ENCODE measurements around the gene IPO7.
A peak's percentile ranks its signal among the peaks of the same experiment; 100 is the strongest.

IPO7 gene

GRCh38 chr11:9459667-9460321 is 75.3 kb downstream of the IPO7 start:
- no peak for FAIRE-seq
- TF ChIP-seq POU2F2 (IDR thresholded peaks at IDR 0.05; ENCODE audit: low read depth, low read length) (no peak), POLR2AphosphoS5 (IDR thresholded peaks at IDR 0.05; ENCODE audit: low read depth, low read length) (no peak), POLR2A (IDR thresholded peaks at IDR 0.05; ENCODE audit: low read depth, low read length) (no peak), PAX5 (IDR thresholded peaks at IDR 0.05; ENCODE audit: insufficient read depth, low read length, severe bottlenecking) (no peak), SPI1 (IDR thresholded peaks at IDR 0.05; ENCODE audit: low read depth, low read length) (no peak), TAF1 (IDR thresholded peaks at IDR 0.05; ENCODE audit: low read depth, low read length) (no peak)
- no peak for DNase-seq (ENCODE audit: insufficient read length, low spot score)

GRCh38 chr11:9460322-9461062 is 76.0 kb downstream of the IPO7 start, which contains the start of gene ZNF143:
ZNF143 (plus strand) TSS chr11:9461012; CDS start chr11:9471309, 10,297 bp downstream.
- FAIRE-seq: peak; percentile 95
- DNase-seq (ENCODE audit: insufficient read length, low spot score): peak; percentile 77
- TF ChIP-seq PAX5 (IDR thresholded peaks at IDR 0.05; ENCODE audit: insufficient read depth, low read length, severe bottlenecking) (no peak), POLR2AphosphoS5 (IDR thresholded peaks at IDR 0.05; ENCODE audit: low read depth, low read length) (peak; percentile 90), POLR2A (IDR thresholded peaks at IDR 0.05; ENCODE audit: low read depth, low read length) (peak; percentile 84), SPI1 (IDR thresholded peaks at IDR 0.05; ENCODE audit: low read depth, low read length) (no peak), POU2F2 (IDR thresholded peaks at IDR 0.05; ENCODE audit: low read depth, low read length) (peak; percentile 73), TAF1 (IDR thresholded peaks at IDR 0.05; ENCODE audit: low read depth, low read length) (peak; percentile 91)

- TF ChIP-seq TAF1 (IDR thresholded peaks at IDR 0.05; ENCODE audit: low read depth, low read length): peak; percentile 85
- TF ChIP-seq POLR2A (IDR thresholded peaks at IDR 0.05; ENCODE audit: low read depth, low read length): peak; percentile 76
- no peak for TF ChIP-seq SPI1 (IDR thresholded peaks at IDR 0.05; ENCODE audit: low read depth, low read length)
- no peak for TF ChIP-seq PAX5 (IDR thresholded peaks at IDR 0.05; ENCODE audit: insufficient read depth, low read length, severe bottlenecking)
- peak; percentile 82 for TF ChIP-seq POLR2AphosphoS5 (IDR thresholded peaks at IDR 0.05; ENCODE audit: low read depth, low read length)
- no peak; the same call in 1 of the 2 replicates for TF ChIP-seq POU2F2 (IDR thresholded peaks at IDR 0.05; ENCODE audit: low read depth, low read length)
- DNase-seq (ENCODE audit: insufficient read length, low spot score): peak; percentile 71
- FAIRE-seq: peak; percentile 80
Observed at GRCh38 chr11:9461063-9461759, 76.8 kb downstream of the IPO7 start.

GRCh38 chr11:9461760-9462134 is 77.3 kb downstream of the IPO7 start:
- TF ChIP-seq POLR2AphosphoS5 (IDR thresholded peaks at IDR 0.05; ENCODE audit: low read depth, low read length) (no peak), POLR2A (IDR thresholded peaks at IDR 0.05; ENCODE audit: low read depth, low read length) (no peak), POU2F2 (IDR thresholded peaks at IDR 0.05; ENCODE audit: low read depth, low read length) (no peak), TAF1 (IDR thresholded peaks at IDR 0.05; ENCODE audit: low read depth, low read length) (no peak), PAX5 (IDR thresholded peaks at IDR 0.05; ENCODE audit: insufficient read depth, low read length, severe bottlenecking) (no peak), SPI1 (IDR thresholded peaks at IDR 0.05; ENCODE audit: low read depth, low read length) (no peak)
- no peak for FAIRE-seq
- DNase-seq (ENCODE audit: insufficient read length, low spot score): no peak

- FAIRE-seq: no peak
- DNase-seq (ENCODE audit: insufficient read length, low spot score): no peak
- no peak for TF ChIP-seq PAX5 (IDR thresholded peaks at IDR 0.05; ENCODE audit: insufficient read depth, low read length, severe bottlenecking)
Observed at GRCh38 chr11:9462172-9462799, 77.8 kb downstream of the IPO7 start.

GRCh38 chr11:9462806-9463537 is 78.5 kb downstream of the IPO7 start:
- TF ChIP-seq SPI1 (IDR thresholded peaks at IDR 0.05; ENCODE audit: low read depth, low read length): no peak
- peak; percentile 34; the same call in 1 of the 2 replicates for TF ChIP-seq POLR2A (IDR thresholded peaks at IDR 0.05; ENCODE audit: low read depth, low read length)
- TF ChIP-seq TAF1 (IDR thresholded peaks at IDR 0.05; ENCODE audit: low read depth, low read length): no peak
- FAIRE-seq (peak; percentile 70), DNase-seq (ENCODE audit: insufficient read length, low spot score) (no peak)

- no peak for TF ChIP-seq POU2F2 (IDR thresholded peaks at IDR 0.05; ENCODE audit: low read depth, low read length)
- TF ChIP-seq PAX5 (IDR thresholded peaks at IDR 0.05; ENCODE audit: insufficient read depth, low read length, severe bottlenecking): no peak
- no peak for TF ChIP-seq POLR2A (IDR thresholded peaks at IDR 0.05; ENCODE audit: low read depth, low read length)
- FAIRE-seq: no peak
Observed at GRCh38 chr11:9470765-9471164, 86.3 kb downstream of the IPO7 start.

GRCh38 chr11:9473408-9473807 is 89.0 kb downstream of the IPO7 start:
- TF ChIP-seq PAX5 (IDR thresholded peaks at IDR 0.05; ENCODE audit: insufficient read depth, low read length, severe bottlenecking) (no peak), POLR2A (IDR thresholded peaks at IDR 0.05; ENCODE audit: low read depth, low read length) (no peak), POU2F2 (IDR thresholded peaks at IDR 0.05; ENCODE audit: low read depth, low read length) (no peak), TAF1 (IDR thresholded peaks at IDR 0.05; ENCODE audit: low read depth, low read length) (no peak), POLR2AphosphoS5 (IDR thresholded peaks at IDR 0.05; ENCODE audit: low read depth, low read length) (no peak), SPI1 (IDR thresholded peaks at IDR 0.05; ENCODE audit: low read depth, low read length) (no peak)
- DNase-seq (ENCODE audit: insufficient read length, low spot score) (no peak), FAIRE-seq (no peak)

More at GRCh38 chr11:9470765-9471164, 86.3 kb downstream of the IPO7 start:
- DNase-seq (ENCODE audit: insufficient read length, low spot score): no peak

- DNase-seq (ENCODE audit: insufficient read length, low spot score) (no peak), FAIRE-seq (no peak)
- no peak for TF ChIP-seq PAX5 (IDR thresholded peaks at IDR 0.05; ENCODE audit: insufficient read depth, low read length, severe bottlenecking)
- no peak for TF ChIP-seq POLR2AphosphoS5 (IDR thresholded peaks at IDR 0.05; ENCODE audit: low read depth, low read length)
- no peak for TF ChIP-seq TAF1 (IDR thresholded peaks at IDR 0.05; ENCODE audit: low read depth, low read length)
- TF ChIP-seq POU2F2 (IDR thresholded peaks at IDR 0.05; ENCODE audit: low read depth, low read length): no peak
- no peak for TF ChIP-seq POLR2A (IDR thresholded peaks at IDR 0.05; ENCODE audit: low read depth, low read length)
- no peak for TF ChIP-seq SPI1 (IDR thresholded peaks at IDR 0.05; ENCODE audit: low read depth, low read length)
Observed at GRCh38 chr11:9479899-9480298, 95.4 kb downstream of the IPO7 start.
